Stimulated activated CD8-positive, alpha-beta memory T cell treated with anti-CD3 and anti-CD28 coated beads, Interleukin-7, amount 100 ng/mL, for 24 hours (primary cell): ENCODE results near the gene YIF1A.
"Not testable (repeated sequence)": the region's sequence is repeated elsewhere in the genome, so short reads cannot be mapped to it uniquely, and the experiment has no call there.

Experiments used
- DNase-seq: peaks from one replicate; pipeline ENCODE4 v3.0.0-alpha.2; 2020; ENCODE audit warnings: low read depth

Gene YIF1A

DNA sequence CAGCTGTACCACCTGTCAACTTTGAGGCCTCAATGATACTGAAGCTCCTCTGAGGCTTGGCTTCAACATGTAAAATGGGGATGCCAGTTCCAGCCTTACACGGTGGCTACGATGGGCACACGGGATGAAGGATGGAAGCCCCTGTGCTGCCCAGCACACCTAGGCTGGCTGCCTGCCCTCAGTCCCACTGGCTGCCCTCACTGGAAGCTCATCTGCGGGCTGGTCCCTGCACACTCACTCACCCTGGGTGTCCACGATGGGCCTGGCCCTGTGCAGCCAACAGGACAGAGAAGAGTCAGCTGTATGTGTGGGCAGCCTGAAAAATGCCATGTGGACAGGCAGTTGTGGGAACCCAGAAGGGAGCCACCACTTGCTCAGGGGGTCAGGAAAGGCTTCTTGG is 2.2 kb downstream of the YIF1A start:
- DNase-seq: no peak

DNA sequence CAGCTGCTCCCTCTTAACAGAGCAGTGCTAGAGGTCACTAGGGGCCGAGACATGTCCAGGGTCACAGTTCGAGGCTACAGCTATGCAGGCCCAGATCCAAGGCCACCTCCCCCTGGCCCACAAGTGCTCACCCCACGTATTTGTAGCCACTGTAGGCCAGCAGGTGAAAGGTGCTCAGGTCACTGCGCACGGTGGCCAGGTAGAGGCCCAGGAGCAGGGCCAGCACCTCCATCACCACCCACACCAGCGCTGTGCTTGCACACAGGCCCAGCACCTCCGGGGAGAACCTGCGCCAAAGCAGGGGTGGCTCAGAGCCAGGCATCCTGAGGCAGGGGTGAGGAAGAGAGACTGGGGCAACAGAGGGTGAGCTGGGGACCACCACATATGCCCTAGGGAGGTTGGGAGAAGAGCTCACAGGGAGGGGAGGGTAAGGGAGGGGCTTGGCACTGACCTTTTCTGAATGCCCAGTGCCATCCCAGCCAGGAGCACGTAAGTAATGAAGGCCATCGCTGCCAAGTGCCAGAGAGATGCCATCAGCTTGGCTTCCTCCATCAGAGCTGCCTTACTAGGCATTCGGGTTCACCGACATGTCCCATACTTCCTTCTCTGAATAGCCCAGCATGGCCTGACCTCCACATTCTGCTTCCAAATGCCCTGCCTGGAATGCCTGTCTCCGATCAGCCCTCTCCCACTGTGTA is 3.5 kb downstream of the YIF1A start:
- no peak for DNase-seq

DNA sequence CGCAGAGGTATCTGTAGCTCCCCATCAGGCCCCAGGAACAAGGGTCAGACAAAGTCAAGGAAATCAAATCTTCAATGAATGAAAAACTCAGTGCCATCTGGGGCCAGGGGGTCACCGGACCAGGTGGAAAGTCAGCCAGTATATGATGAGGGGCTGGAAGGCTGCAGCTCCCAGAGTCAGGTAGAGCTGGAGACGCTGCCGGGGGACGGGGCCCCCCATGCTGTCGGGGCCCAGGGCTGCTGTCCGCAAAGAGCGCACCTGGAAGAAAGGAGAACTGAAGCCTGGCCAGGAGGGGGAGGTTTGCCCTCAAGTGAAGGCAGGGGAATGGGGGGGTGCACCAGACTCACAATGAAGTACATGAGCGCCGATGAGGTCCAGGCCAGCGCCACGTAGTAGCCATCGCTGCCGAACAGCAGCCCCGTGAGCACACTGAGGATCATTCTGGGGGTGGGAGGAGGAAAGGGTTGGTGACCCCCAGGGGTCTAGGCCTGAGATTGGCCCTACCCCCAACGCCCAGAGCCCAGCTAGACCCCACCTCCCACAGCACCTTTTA is 4.3 kb downstream of the YIF1A start:
- DNase-seq: no peak

DNA sequence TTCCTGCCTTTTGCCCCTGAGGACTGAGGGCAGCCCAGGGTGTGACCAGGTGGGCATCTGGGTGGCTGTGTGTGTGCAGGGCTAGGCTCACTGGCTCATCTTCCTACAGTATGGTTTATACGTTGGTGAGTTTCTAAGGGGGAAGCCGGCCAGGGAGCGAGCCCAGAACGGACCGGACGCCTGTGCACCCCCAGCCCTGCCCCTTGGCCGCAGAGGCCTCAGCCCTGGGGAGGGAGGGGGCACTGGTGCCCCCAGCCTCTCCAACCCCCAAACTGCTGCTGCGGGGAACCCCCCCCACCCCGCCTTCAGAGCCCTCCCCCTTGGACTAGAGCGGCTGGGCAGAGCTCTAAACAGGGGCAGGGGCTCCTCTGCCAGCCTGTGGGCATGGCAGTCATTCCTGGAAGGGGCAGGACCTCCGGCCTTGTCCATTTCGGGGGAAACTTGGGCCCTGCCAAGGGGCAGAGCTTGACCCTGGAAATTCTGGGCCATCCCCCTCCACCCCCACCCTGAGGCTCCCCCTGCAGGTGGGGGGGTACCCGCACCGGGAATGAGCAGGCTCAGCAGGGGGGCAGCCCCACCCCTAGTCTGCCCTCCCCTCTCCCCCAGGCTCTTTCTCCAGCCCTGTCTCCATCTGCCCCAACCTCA is 5.4 kb downstream of the YIF1A start:
- DNase-seq: no peak

DNA sequence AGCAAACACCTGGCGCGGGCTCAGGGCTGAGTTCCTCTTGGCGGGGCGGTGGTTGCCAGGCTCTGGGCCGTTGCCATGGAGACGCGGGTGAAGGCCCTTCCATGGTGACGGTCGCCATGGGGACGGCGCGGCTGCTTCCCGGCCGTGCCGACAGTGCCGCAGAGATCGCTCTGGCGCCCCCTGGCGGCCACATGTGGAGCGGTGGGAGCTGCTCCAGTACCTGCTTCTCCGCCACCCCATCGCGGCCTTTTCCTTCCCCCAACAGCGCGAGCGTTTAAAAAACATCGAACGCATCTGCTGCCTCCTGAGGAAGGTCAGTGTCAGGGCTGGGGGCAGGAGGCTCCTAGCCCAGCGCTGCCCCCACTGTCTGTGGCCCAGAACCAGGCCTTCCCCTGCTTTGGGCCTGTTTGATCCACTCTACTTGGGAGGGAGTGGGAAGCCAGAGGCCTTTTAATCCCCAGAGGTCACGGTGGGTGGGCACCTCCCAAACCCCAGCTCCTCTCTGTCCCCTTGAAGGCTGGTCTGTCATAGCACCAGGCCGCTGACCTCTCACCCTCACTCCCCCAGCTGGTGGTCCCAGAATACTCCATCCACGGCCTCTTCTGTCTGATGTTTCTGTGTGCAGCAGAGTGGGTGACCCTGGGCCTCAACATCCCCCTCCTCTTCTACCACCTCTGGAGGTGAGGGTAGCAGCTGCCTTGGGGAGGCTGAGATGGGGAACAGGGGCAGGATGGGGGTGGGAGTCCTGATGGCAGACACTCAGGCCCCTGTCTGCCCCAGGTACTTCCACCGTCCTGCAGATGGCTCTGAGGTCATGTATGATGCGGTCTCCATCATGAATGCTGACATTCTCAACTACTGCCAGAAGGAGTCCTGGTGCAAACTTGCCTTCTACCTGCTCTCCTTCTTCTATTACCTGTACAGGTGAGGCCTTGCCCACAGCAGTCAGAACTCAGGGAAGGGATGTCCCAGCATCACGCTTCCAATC is 6.2 kb downstream of the YIF1A start:
- DNase-seq: peak; percentile 99

DNA sequence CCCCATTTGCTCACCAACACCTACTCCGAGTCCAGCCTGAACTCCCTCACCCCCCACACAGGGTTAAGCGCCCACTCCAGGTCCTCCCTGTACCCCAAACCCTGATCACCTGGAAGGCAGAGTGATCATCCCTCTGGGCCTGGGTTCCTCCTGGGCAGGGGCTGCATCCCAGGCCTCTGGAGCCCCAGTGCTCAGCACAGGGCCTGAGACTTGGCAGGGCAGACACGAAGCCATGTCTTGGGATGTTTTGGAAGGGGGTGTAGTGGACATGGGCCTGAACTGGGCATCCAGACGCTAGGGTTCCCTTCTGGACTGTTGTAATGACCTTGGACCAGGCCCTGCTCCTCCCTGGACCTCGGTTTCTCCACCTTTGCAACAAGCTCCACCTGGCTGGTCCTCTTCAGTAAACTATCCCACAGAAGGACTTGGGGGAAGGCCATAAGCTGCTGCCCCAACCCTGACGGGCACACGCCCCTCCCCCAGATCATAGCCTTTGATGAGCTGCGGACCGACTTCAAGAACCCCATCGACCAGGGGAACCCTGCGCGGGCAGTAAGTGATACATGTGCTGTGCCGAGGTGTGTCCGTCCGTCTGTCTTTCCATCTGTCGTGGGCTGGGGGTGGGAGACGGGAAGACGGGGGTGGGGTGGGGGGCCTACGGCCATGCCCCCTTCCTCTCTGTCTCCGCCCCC is 7.0 kb downstream of the YIF1A start:
- no peak for DNase-seq

DNA sequence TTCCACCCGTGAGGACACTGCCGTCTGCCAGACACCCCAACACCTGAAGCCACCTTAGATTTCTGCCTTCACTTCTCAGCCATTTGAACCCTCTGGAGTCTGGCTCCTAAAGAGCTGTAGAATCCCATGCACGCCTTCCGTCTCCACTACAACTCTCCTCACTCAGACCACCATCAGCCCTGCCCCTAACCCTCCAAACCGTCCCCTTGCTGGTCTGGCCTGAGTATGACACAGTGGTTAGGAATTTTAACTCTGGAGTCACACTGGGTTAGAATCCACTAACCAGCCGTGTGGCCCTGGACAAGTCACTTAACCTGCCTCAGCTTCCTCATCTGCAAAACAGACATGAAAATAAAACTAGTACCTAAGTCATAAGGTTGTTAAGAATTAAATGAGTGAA is 7.9 kb downstream of the YIF1A start:
- DNase-seq: no peak

DNA sequence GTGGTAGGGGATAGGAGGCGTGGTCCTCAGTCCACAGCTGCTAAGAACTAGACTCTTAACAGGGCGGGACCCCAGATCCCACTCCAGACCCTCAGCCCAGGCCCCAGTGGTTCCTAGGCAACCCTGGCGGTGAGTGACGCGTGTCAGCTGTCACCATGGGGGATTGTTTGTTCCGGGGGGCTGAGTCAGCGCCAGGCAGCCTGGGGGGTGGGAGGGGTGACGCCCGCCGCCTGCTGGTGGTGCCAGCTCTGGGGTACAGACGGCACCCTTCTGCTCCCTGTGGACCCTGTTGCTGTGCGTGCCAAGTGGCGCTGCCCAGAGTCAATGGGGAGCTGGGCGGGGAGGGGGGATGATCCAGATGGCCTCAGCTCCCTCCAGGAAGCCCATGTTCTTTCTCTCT is 8.5 kb downstream of the YIF1A start:
- DNase-seq: no peak

DNA sequence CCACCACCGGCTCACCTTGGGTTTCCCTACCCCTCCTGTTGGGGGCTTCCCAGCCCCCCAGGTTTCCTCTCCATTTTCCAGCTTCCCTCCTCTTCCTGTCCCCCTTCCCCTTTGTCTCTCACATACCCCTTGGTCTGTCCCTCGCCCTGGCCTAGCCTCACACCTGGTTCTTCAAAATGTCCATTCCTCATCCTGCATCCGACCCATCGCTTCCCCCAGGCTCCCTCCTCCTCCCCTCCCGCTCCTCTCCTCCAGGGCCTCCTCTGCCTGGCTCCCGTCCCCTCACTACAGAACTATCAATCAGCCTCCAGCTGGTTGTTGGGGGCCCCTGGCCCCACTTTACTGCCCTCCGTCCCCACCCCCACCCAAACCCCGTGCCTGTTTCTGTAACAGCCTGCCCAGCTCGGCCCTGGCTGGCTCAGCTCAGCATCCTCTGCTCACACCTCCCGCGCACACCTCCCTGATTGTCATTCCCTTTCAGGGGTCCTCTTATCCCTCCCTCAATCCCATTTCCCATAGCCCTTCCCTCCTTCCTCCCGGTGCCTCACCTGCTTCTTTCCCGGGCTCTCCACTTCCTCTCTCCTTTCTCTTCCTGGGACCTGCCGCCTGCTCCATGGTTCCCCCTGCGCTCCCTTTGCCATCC is 9.7 kb downstream of the YIF1A start:
- DNase-seq: no peak

DNA sequence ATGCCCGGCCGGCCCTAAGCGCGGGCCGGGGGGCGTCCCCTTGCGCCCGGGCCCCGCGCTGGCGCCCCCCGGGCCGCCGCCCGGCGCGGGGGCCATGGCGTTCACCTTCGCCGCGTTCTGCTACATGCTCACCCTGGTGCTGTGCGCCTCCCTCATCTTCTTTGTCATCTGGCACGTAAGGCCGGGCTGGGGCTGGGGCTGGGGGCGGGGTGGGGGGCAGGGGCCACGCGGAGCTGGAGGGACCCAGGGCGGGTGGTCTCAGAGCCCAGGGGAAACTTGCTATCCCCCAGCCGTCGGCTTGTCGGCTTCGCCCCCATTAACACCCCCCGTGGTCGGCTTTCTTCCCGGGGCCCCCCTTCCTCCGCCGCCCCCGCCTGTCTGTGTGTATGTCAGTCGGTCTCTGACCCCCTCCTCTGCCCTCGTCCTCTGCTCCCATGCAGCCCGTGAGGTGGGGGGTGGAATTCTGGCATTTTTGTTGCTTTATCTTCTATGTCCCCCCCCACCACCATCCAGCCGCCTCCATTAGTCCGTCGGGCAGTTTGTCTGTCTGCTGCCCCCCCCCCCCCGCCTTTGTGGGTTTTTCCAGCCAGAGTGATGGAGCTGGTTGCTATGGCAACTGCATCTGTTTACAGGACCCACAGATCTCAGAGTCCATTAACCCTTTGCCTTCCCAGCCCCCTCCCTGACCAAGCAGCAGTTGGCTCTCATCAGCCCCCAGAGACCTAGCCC is 10.4 kb downstream of the YIF1A start:
- DNase-seq: no peak

DNA sequence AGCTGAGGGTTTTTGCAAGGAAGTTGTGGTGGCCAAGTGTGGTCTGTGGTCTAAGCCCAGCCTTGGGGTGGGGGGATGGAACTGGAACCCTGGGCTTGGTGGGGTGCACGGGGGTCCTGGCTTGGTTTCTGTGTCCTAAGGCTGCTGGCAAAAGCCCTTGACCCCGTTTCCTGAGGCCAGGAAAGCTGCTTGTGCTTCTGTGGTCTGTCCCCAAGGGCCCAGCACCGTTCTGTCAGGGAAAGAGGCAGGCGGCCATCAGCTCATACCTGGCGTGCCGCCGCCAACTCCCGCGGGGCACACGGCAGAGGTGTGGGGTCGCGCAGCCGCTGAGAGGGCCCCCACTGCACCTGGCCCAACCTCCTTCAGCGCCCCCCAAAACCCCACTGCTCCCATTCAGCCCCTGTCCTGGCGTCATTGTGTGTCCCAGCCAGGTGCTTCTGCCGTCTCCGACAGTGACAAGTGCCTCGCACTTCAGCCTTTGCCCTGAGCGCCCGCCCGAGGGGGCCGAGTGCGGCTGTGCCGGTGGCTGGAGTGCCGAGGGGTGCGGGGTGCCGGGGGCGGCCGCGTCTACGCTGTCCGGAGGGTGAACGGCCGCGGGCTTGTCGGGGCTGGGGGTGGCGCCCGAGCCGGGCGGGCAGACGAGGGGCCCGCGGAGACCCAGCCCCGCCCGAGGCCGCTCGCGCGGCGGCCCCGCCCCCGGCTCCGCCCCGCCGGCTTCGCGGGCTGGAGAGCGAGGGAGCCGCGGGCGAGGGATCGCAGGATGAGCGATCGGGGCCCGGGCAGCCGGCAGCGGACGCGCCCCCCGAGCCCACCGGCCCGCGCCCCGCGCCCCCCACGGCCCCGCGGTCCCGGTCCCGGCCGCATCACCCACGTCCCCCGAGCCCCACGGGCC is 11.2 kb downstream of the YIF1A start, which contains the start of gene CNIH2:
Gene CNIH2 (plus strand): TSS at position 705 of the 892 bp plus-strand sequence. CDS start 282 bp downstream, outside the sequence.
- DNase-seq: no peak

DNA sequence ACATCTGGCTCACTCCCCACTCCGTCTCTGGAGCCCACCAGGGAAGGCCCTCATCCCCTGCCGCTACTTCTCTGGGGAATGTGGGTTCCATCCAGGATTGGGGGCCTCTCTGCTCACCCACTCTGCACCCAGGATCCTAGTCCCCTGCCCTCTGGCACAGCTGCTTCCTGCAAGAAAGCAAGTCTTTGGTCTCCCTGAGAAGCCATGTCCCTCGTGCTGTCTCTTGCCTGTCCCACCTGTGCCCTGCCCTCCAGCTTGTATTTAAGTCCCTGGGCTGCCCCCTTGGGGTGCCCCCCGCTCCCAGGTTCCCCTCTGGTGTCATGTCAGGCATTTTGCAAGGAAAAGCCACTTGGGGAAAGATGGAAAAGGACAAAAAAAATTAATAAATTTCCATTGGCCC is 11.9 kb downstream of the YIF1A start:
- not testable (repeated sequence) for DNase-seq

DNA sequence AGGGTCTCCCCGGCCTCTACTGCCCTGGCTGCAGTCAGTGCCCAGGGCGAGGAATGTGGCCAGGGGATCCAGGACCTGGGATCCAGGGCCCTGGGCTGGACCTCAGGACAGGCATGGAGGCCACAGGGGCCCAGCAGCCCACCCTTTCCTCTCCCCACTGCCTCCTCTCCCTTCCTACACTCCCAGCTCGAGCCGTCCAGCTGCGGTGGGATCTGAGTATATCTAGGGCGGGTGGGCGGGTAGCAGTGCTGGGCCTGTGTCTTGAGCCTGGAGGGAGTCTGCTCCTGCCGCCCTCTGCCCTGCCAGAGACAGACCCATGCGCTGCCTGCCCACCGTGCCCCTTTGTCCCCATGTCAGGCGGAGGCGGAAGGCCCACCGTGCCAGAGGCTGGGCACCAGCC is 12.3 kb downstream of the YIF1A start:
- DNase-seq: not testable (repeated sequence)

DNA sequence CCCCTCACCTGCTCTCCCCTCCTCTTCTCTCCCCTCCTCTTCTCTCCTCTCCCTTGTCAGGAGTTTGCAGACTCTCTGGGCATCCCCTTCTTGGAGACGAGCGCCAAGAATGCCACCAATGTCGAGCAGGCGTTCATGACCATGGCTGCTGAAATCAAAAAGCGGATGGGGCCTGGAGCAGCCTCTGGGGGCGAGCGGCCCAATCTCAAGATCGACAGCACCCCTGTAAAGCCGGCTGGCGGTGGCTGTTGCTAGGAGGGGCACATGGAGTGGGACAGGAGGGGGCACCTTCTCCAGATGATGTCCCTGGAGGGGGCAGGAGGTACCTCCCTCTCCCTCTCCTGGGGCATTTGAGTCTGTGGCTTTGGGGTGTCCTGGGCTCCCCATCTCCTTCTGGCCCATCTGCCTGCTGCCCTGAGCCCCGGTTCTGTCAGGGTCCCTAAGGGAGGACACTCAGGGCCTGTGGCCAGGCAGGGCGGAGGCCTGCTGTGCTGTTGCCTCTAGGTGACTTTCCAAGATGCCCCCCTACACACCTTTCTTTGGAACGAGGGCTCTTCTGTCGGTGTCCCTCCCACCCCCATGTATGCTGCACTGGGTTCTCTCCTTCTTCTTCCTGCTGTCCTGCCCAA is 12.8 kb downstream of the YIF1A start:
- DNase-seq: no peak

DNA sequence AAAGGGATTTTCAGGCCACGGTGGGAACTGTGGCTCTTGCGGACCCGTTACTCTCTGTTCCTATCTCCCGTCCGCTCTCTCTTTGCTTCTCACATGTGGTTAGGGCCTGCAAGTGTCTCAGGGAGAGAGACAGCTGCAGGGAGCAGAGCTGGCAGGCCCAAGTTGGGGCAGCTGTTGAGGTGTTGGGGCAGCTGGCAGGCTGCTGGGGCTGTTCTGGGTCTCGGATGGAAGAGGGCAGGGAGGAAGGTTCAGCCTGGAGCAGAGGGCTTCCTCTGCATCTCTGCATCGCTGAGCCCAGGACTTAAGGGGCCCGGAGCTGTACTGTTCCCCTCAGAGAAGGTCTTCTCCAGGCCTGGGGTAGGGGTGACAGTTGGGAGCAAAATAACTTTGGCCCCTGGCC is 13.5 kb downstream of the YIF1A start:
- no peak for DNase-seq

DNA sequence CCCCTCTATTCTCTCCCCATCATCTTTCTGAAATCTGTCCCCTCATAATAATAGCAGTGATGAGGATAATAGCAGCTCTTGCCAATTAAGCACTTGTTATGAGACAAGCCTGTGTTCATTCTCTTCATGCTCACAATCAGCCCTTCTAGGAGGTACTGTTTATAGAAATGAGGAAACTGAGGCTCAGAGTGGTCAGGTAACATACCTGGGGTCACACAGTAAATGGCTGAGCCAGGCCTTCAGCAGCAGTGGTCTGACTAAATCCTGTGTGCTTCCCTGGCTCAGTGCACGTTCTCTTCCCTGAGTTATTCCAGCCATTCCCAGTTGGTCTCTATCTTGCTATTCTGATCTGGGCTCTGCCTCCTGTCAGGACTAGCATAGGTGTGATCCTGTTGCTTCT is 14.7 kb downstream of the YIF1A start:
- no peak for DNase-seq

DNA sequence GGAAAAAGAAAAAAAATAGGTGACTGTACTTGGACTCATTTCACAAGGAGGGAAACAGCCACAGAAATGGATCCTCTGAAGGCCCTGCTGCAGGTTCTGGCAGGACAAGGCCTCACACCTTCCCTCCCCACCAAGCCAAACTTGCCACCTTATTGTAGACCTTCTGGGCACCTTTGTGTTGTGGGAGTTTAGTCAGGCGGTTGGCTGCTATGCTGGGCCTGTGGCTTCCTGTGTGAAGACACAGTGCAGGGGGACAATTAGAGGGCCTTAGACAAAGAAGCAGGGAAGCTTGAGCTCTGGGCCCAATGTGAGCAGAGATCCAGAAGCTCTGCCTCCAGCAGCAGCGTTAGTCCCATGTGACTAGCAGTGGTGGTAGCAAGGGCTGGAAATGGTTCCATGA is 16.3 kb downstream of the YIF1A start:
- DNase-seq: no peak

DNA sequence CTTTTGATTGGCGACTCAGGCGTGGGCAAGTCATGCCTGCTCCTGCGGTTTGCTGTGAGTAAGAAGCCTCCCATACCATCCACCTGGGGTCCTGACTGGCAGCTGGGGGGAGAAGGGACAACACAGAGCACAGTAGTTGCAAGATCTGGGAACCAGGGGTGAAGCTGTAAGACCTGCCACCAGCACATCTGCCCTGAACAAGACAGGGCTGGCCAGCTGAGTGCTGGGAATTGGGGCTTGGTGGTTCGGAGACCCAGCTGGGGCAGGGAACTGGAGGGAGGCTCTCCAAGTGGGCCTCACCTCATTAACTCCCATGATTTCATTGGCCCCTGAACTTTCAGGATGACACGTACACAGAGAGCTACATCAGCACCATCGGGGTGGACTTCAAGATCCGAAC is 17.1 kb downstream of the YIF1A start:
- no peak for DNase-seq
